GM23338 (cell line): Measurements from ENCODE around the gene DCP1B. TPM values are rescaled to one million over a fixed set of nuclear protein-coding genes. Genes with fewer than 3 reads are reported as not detected.

Experiments used
- ATAC-seq: fragments of 200-7000 bp; cut with Tn5 transposase; 3 replicates; pipeline ENCODE4 v1.9.1; 2020
- DNase-seq: peaks from one replicate; pipeline ENCODE4 v3.0.0-alpha.2; 2015; ENCODE audit warnings: low spot score
- H2AFZ ChIP-seq: fragments of 200-600 bp; sonication (generic); 2 replicates; pipeline ENCODE4 v1.8.0; 2016; ENCODE audit warnings: antibody characterized with exemption, mild to moderate bottlenecking, moderate library complexity
- H3F3A ChIP-seq: fragments of 200-600 bp; sonication (generic); replicated peaks from 2 replicates; pipeline ENCODE4 v1.8.0; 2017; ENCODE audit warnings: antibody characterized with exemption, mixed run types, low read depth
- H3K27ac ChIP-seq: fragments of 200-600 bp; sonication (generic); 2 replicates; pipeline ENCODE4 v1.6.1; 2016; ENCODE audit warnings: low read depth
- H3K27me3 ChIP-seq: fragments of 200-600 bp; sonication (generic); 2 replicates; pipeline ENCODE4 v1.8.0; 2016; ENCODE audit warnings: mild to moderate bottlenecking, mixed run types, moderate library complexity; ENCODE audit not compliant: insufficient read depth
- H3K36me3 ChIP-seq: fragments of 200-600 bp; sonication (generic); 2 replicates; pipeline ENCODE4 v1.8.0; 2016; ENCODE audit warnings: mild to moderate bottlenecking; ENCODE audit not compliant: insufficient read depth
- H3K4me1 ChIP-seq: fragments of 200-600 bp; sonication (generic); 2 replicates; pipeline ENCODE4 v1.8.0; 2016; ENCODE audit warnings: mild to moderate bottlenecking, moderate library complexity; ENCODE audit not compliant: insufficient read depth
- H3K4me2 ChIP-seq: fragments of 200-600 bp; sonication (generic); 2 replicates; pipeline ENCODE4 v1.7.1; 2017; ENCODE audit warnings: mixed run types
- H3K4me3 ChIP-seq: fragments of 200-600 bp; sonication (generic); 2 replicates; pipeline ENCODE4 v1.6.1; 2016; ENCODE audit warnings: mixed run types
- H3K79me2 ChIP-seq: fragments of 200-600 bp; sonication (generic); replicated peaks from 2 replicates; pipeline ENCODE4 v1.8.0; 2017; ENCODE audit warnings: mild to moderate bottlenecking; ENCODE audit not compliant: insufficient read depth
- H3K9me2 ChIP-seq: fragments of 200-600 bp; sonication (generic); 2 replicates; pipeline ENCODE4 v1.8.0; 2017; ENCODE audit not compliant: insufficient read depth
- H4K20me1 ChIP-seq: fragments of 200-600 bp; sonication (generic); replicated peaks from 2 replicates; pipeline ENCODE4 v1.8.0; 2017; ENCODE audit warnings: mild to moderate bottlenecking; ENCODE audit not compliant: insufficient read depth
- H3K27ac Mint-ChIP-seq: 2 replicates; pipeline ENCODE4 v1.8.0; 2020; ENCODE audit warnings: inconsistent platforms, mild to moderate bottlenecking, moderate library complexity, mixed read lengths
- H3K27me3 Mint-ChIP-seq: 3 replicates; pipeline ENCODE4 v1.8.0; 2022; ENCODE audit warnings: low read depth, mild to moderate bottlenecking, moderate library complexity, mixed read lengths, inconsistent platforms; ENCODE audit not compliant: insufficient read depth, poor library complexity
- H3K36me3 Mint-ChIP-seq: 3 replicates; pipeline ENCODE4 v1.8.0; 2021; ENCODE audit warnings: low read depth, mild to moderate bottlenecking, inconsistent platforms, moderate library complexity, mixed read lengths
- H3K4me1 Mint-ChIP-seq: 3 replicates; pipeline ENCODE4 v1.8.0; 2020; ENCODE audit warnings: mild to moderate bottlenecking, inconsistent platforms, mixed read lengths
- H3K4me3 Mint-ChIP-seq: 3 replicates; pipeline ENCODE4 v1.8.0; 2021; ENCODE audit warnings: moderate library complexity, mild to moderate bottlenecking, inconsistent platforms, mixed read lengths
- H3K9me3 Mint-ChIP-seq: 3 replicates; pipeline ENCODE4 v1.8.0; 2020; ENCODE audit warnings: moderate library complexity, mild to moderate bottlenecking, inconsistent platforms, mixed read lengths
- CTCF ChIP-seq, 2 experiments: fragments of 200-600 bp in 1 of 2; sonication (generic) in 1 of 2; conservative IDR thresholded peaks; 2 replicates each; pipeline versions ENCODE4 v1.5.1 to v1.6.1; 2016 to 2017; ENCODE audit warnings: antibody characterized with exemption in 2 of 2, low read depth in 2 of 2, mild to moderate bottlenecking in 2 of 2, moderate library complexity in 1 of 2
- ETS1 ChIP-seq: IDR thresholded peaks from 2 replicates; pipeline ENCODE4 v1.6.1; 2016; ENCODE audit warnings: antibody characterized with exemption
- JUNB ChIP-seq: IDR thresholded peaks from one replicate; pipeline ENCODE4 v1.6.1; 2016; ENCODE audit warnings: antibody characterized with exemption; ENCODE audit not compliant: unreplicated experiment
- NANOG ChIP-seq: IDR thresholded peaks from 2 replicates; pipeline ENCODE4 v1.6.1; 2016; ENCODE audit warnings: antibody characterized with exemption, borderline replicate concordance
- REST ChIP-seq: IDR thresholded peaks from one replicate; pipeline ENCODE4 v1.6.1; 2018; ENCODE audit warnings: antibody characterized with exemption; ENCODE audit not compliant: unreplicated experiment
- STAT1 ChIP-seq: IDR thresholded peaks from one replicate; pipeline ENCODE4 v1.6.1; 2016; ENCODE audit warnings: antibody characterized with exemption; ENCODE audit not compliant: unreplicated experiment
- ZNF462 ChIP-seq: fragments of 250-450 bp; sonication (Bioruptor Pico); IDR thresholded peaks from 2 replicates; pipeline ENCODE4 v1.5.0; 2020; ENCODE audit warnings: mild to moderate bottlenecking, moderate library complexity
- polyA plus RNA-seq: library from polyadenylated mRNA; unstranded; fragments of >200 nt; fragmentation: Nextera tagmentation; extraction: Ambion mirVana; gene quantifications from 2 replicates; pipeline ENCODE4 v1.2.1, GENCODE V29; 2016
- total RNA-seq: library from RNA; depleted of rRNA; stranded (reverse); fragments of >200 nt; shearing (Covaris generic); gene quantifications from 2 replicates; pipeline ENCODE4 v1.2.3, GENCODE V29; 2014

Gene DCP1B
- total and polyA plus RNA-seq, 2 experiments from 2014 or later, result 24.4 to 29.8 TPM

- TF ChIP-seq ZNF462 (CRISPR knock-in tag) (no peak), CTCF (conservative IDR thresholded peaks at IDR 0.05; ENCODE audit: low read depth in 2 of 2) (no peak)
These were observed 8.8 kb upstream of the DCP1B start (continued) for GRCh38 chr12:2013086-2013485.

- DNase-seq, result peak; percentile 63
- H3K4me3 ChIP-seq, result no peak overlapping the region
- H3K9me3 Mint-ChIP-seq, result no peaks in the 10 kb centered on the region
- H3K4me3 Mint-ChIP-seq, result no peak overlapping the region
- H3K36me3 ChIP-seq, result no peaks in the 10 kb centered on the region
- TF ChIP-seq NANOG, result no peak
- no peak for TF ChIP-seq REST
- TF ChIP-seq JUNB, result no peak
- TF ChIP-seq STAT1, result no peak
- TF ChIP-seq CTCF (conservative IDR thresholded peaks at IDR 0.05; ENCODE audit: low read depth in 2 of 2), result peak; percentile 32 to 56; a peak in 3 of 4 replicates
- TF ChIP-seq ETS1, result no peak
- no peaks in the 10 kb centered on the region for H3K9me2 ChIP-seq
- no peaks in the 10 kb centered on the region for H3K27me3 ChIP-seq
- no peaks in the 10 kb centered on the region for H3K36me3 Mint-ChIP-seq
- peak; percentile 84 for ATAC-seq
- no peak overlapping the region for H3K4me2 ChIP-seq
- H3K4me1 Mint-ChIP-seq, result peaks cover 49% of the 10 kb centered on the region
- H3F3A ChIP-seq, result no peaks in the 10 kb centered on the region
- 0 out of 2 replicates have a peak overlapping the region, but pooled peaks have one; percentile 26 for H3K27ac ChIP-seq
- H3K79me2 ChIP-seq, result no peaks in the 10 kb centered on the region
- peak overlapping the region; percentile 85; the same call in 1 of the 2 replicates for H3K27ac Mint-ChIP-seq
- peaks cover 44% of the 10 kb centered on the region for H3K4me1 ChIP-seq
- peak overlapping the region; percentile 30; the same call in 1 of the 2 replicates for H2AFZ ChIP-seq
- no peaks in the 10 kb centered on the region for H4K20me1 ChIP-seq
- peaks cover 4% of the 10 kb centered on the region for H3K27me3 Mint-ChIP-seq
These were observed 7.7 kb upstream of the DCP1B start for GRCh38 chr12:2011643-2012607.
